Activated CD4-positive, alpha-beta T cell treated with anti-CD3 and anti-CD28 coated beads for 36 hours (primary cell): ENCODE results near the gene EGF. TPM values are rescaled to one million over a fixed set of nuclear protein-coding genes. Genes with fewer than 3 reads are reported as not detected.

ENCODE experiments used
- ATAC-seq: fragments of 200-7000 bp; cut with Tn5 transposase; one replicate; pipeline ENCODE4 v1.10.0; 2021; ENCODE audit warnings: mild to moderate bottlenecking, moderate library complexity
- CTCF ChIA-PET: fragments of 350-600 bp; sonication (Branson Sonifier 250); formaldehyde crosslinking; loops from one replicate; lab custom pipeline; 2021; ENCODE audit warnings: antibody characterized with exemption; lab: Charles Lee
- POLR2A ChIA-PET: fragments of 350-600 bp; sonication (Branson Sonifier 250); formaldehyde crosslinking; loops from one replicate; lab custom pipeline; 2021; ENCODE audit warnings: antibody characterized with exemption, inconsistent platforms; lab: Charles Lee
- DNase-seq: peaks from one replicate; pipeline ENCODE4 v3.0.0-alpha.2; 2020
- H3K27ac Mint-ChIP-seq: one replicate; pipeline ENCODE4 v1.8.0; 2021; ENCODE audit warnings: mixed read lengths
- H3K27me3 Mint-ChIP-seq: one replicate; pipeline ENCODE4 v1.8.0; 2021; ENCODE audit warnings: mixed read lengths
- H3K36me3 Mint-ChIP-seq: one replicate; pipeline ENCODE4 v1.8.0; 2021; ENCODE audit warnings: low read depth, mixed read lengths
- H3K4me1 Mint-ChIP-seq: one replicate; pipeline ENCODE4 v1.8.0; 2021; ENCODE audit warnings: mixed read lengths
- H3K4me3 Mint-ChIP-seq: one replicate; pipeline ENCODE4 v1.8.0; 2021; ENCODE audit warnings: mild to moderate bottlenecking, moderate library complexity, mixed read lengths
- H3K9me3 Mint-ChIP-seq: one replicate; pipeline ENCODE4 v1.8.0; 2021; ENCODE audit warnings: low read depth, mixed read lengths
- intact Hi-C, 2 experiments: fragments of 100-400 bp; cut with DNase I in 1 of 2; cut with micrococcal nuclease in 1 of 2; formaldehyde crosslinking; loops; one replicate each; pipeline versions ENCODE4 v1.14.2 to v1.15.1; 2022 to 2024; cut with DNase I, micrococcal nuclease
- total RNA-seq, 2 experiments: library from RNA; stranded (reverse); gene quantifications; one replicate each; pipeline ENCODE4 v1.2.3, GENCODE V29; 2021

Gene EGF
- total RNA-seq, 2 experiments from 2014 or later, result 0.34 TPM; not detected in 1

GRCh38 chr4:109996526-109996925 lies 83.8 kb downstream of the EGF start:
- no peaks in the 10 kb centered on the region for H3K36me3 Mint-ChIP-seq
- ChIA-PET POLR2A (no interaction called here), CTCF (interaction anchor here (0.8 to 15.1 kb wide), 4 partner anchors 9 to 522 kb away, joined by 3 to 398 read pairs (median 7); no protein-coding TSS in a partner anchor)
- H3K4me1 Mint-ChIP-seq, result peaks cover 10% of the 10 kb centered on the region
- intact Hi-C loops, result loop anchor here in 1 of 2 experiments (5.0 kb wide), 1 partner anchor 574 kb away; no protein-coding TSS in a partner anchor
- H3K4me3 Mint-ChIP-seq, result no peak overlapping the region
- H3K27ac Mint-ChIP-seq, result no peak overlapping the region
- peaks cover 12% of the 10 kb centered on the region for H3K27me3 Mint-ChIP-seq
- no peak for ATAC-seq
- no peaks in the 10 kb centered on the region for H3K9me3 Mint-ChIP-seq
- DNase-seq, result no peak

- no peak overlapping the region for H3K27ac Mint-ChIP-seq
- H3K36me3 Mint-ChIP-seq, result no peaks in the 10 kb centered on the region
- intact Hi-C loops, result loop anchor here (1.0 to 5.0 kb wide), 3 partner anchors 512 to 577 kb away; no protein-coding TSS in a partner anchor
- CTCF ChIA-PET, result interaction anchor here (0.7 to 15.1 kb wide), 11 partner anchors 9 to 669 kb away, joined by 3 to 398 read pairs (median 3); no protein-coding TSS in a partner anchor
- H3K9me3 Mint-ChIP-seq, result no peaks in the 10 kb centered on the region
- H3K4me1 Mint-ChIP-seq, result peaks cover 10% of the 10 kb centered on the region
- peaks cover 9% of the 10 kb centered on the region for H3K27me3 Mint-ChIP-seq
- no peak for DNase-seq
- no peak overlapping the region for H3K4me3 Mint-ChIP-seq
- peak; percentile 31 for ATAC-seq
- POLR2A ChIA-PET, result no interaction called here
Observed at GRCh38 chr4:109998867-109999584, 86.3 kb downstream of the EGF start.

- intact Hi-C loops, result loop anchor here (1.0 to 5.0 kb wide), 3 partner anchors 512 to 577 kb away; no protein-coding TSS in a partner anchor
- Mint-ChIP-seq H3K36me3 (no peaks in the 10 kb centered on the region), H3K4me1 (peaks cover 5% of the 10 kb centered on the region), H3K4me3 (no peak overlapping the region), H3K27ac (no peak overlapping the region), H3K9me3 (no peaks in the 10 kb centered on the region), H3K27me3 (peaks cover 9% of the 10 kb centered on the region)
- DNase-seq (no peak), ATAC-seq (no peak)
- CTCF ChIA-PET, result interaction anchor here (0.8 to 15.1 kb wide), 5 partner anchors 12 to 525 kb away, joined by 3 to 398 read pairs (median 3); no protein-coding TSS in a partner anchor
- POLR2A ChIA-PET, result no interaction called here
Observed at GRCh38 chr4:109999585-109999912, 86.9 kb downstream of the EGF start.

- ATAC-seq (no peak), DNase-seq (no peak)
- H3K36me3 Mint-ChIP-seq, result no peaks in the 10 kb centered on the region
- H3K4me3 Mint-ChIP-seq, result no peak overlapping the region
- intact Hi-C loops, result no loop called here
- no peak overlapping the region for H3K27ac Mint-ChIP-seq
- no peaks in the 10 kb centered on the region for H3K9me3 Mint-ChIP-seq
- POLR2A ChIA-PET, result no interaction called here
- peaks cover 2% of the 10 kb centered on the region for H3K27me3 Mint-ChIP-seq
- no peaks in the 10 kb centered on the region for H3K4me1 Mint-ChIP-seq
- CTCF ChIA-PET, result interaction anchor here (0.7 to 15.1 kb wide), 5 partner anchors 11 to 977 kb away, joined by 3 to 398 read pairs (median 3); no protein-coding TSS in a partner anchor
Observed at GRCh38 chr4:110002326-110002725, 89.6 kb downstream of the EGF start.

GRCh38 chr4:110003401-110004187 lies 90.9 kb downstream of the EGF start:
- CTCF ChIA-PET, result interaction anchor here (0.6 to 15.1 kb wide), 4 partner anchors 14 to 511 kb away, joined by 3 to 398 read pairs (median 4); no protein-coding TSS in a partner anchor

GRCh38 chr4:110004556-110004955 lies 91.9 kb downstream of the EGF start:
- intact Hi-C loops, result loop anchor here in 1 of 2 experiments (2.0 kb wide), 2 partner anchors 206 to 310 kb away; no protein-coding TSS in a partner anchor
- H3K4me1 Mint-ChIP-seq, result no peaks in the 10 kb centered on the region
- H3K36me3 Mint-ChIP-seq, result no peaks in the 10 kb centered on the region
- ChIA-PET POLR2A (interaction anchor here (0.7 kb wide), 1 partner anchor 137 kb away, joined by 4 read pairs; no protein-coding TSS in a partner anchor), CTCF (interaction anchor here (0.7 to 15.1 kb wide), 6 partner anchors 45 to 1097 kb away, joined by 3 to 398 read pairs (median 4); no protein-coding TSS in a partner anchor)
- no peak overlapping the region for H3K27ac Mint-ChIP-seq
- no peaks in the 10 kb centered on the region for H3K27me3 Mint-ChIP-seq
- no peaks in the 10 kb centered on the region for H3K9me3 Mint-ChIP-seq
- no peak for DNase-seq
- no peak overlapping the region for H3K4me3 Mint-ChIP-seq
- ATAC-seq, result no peak

More at GRCh38 chr4:110003401-110004187, 90.9 kb downstream of the EGF start:
- Mint-ChIP-seq H3K27ac (no peak overlapping the region), H3K4me1 (no peaks in the 10 kb centered on the region), H3K36me3 (no peaks in the 10 kb centered on the region), H3K4me3 (no peak overlapping the region), H3K27me3 (no peaks in the 10 kb centered on the region), H3K9me3 (no peaks in the 10 kb centered on the region)
- intact Hi-C loops, result loop anchor here in 1 of 2 experiments (2.0 kb wide), 2 partner anchors 207 to 311 kb away; no protein-coding TSS in a partner anchor
- ATAC-seq (peak; percentile 86), DNase-seq (peak; percentile 23)
- POLR2A ChIA-PET, result no interaction called here

GRCh38 chr4:110005461-110006056 lies 92.9 kb downstream of the EGF start:
- ChIA-PET POLR2A (no interaction called here), CTCF (interaction anchor here (0.6 to 15.1 kb wide), 16 partner anchors 8 to 1096 kb away, joined by 3 to 398 read pairs (median 3); no protein-coding TSS in a partner anchor)
- intact Hi-C loops, result loop anchor here (1.0 to 5.0 kb wide), 7 partner anchors 192 to 511 kb away; partner anchors contain the start of gene ELOVL6 (in 2 of the 2)

GRCh38 chr4:110007217-110007616 lies 94.5 kb downstream of the EGF start:
- H3K27ac Mint-ChIP-seq, result no peak overlapping the region
- CTCF ChIA-PET, result interaction anchor here (1.0 to 15.1 kb wide), 3 partner anchors 42 to 507 kb away, joined by 3 to 398 read pairs (median 9); no protein-coding TSS in a partner anchor
- no peaks in the 10 kb centered on the region for H3K9me3 Mint-ChIP-seq
- no peaks in the 10 kb centered on the region for H3K4me1 Mint-ChIP-seq
- POLR2A ChIA-PET, result no interaction called here
- no peaks in the 10 kb centered on the region for H3K36me3 Mint-ChIP-seq
- ATAC-seq (no peak), DNase-seq (no peak)
- intact Hi-C loops, result loop anchor here (5.0 kb wide), 1 partner anchor 190 kb away; the partner anchor contains the start of gene ELOVL6 (in 2 of the 2)
- no peak overlapping the region for H3K4me3 Mint-ChIP-seq
- no peaks in the 10 kb centered on the region for H3K27me3 Mint-ChIP-seq

More at GRCh38 chr4:110005461-110006056, 92.9 kb downstream of the EGF start:
- Mint-ChIP-seq H3K36me3 (no peaks in the 10 kb centered on the region), H3K27ac (no peak overlapping the region), H3K4me3 (no peak overlapping the region), H3K4me1 (no peaks in the 10 kb centered on the region), H3K27me3 (no peaks in the 10 kb centered on the region), H3K9me3 (no peaks in the 10 kb centered on the region)
- ATAC-seq (peak; percentile 60), DNase-seq (no peak)

GRCh38 chr4:110008540-110008939 lies 95.9 kb downstream of the EGF start:
- Mint-ChIP-seq H3K4me3 (no peak overlapping the region), H3K4me1 (no peaks in the 10 kb centered on the region), H3K27ac (no peak overlapping the region), H3K27me3 (peaks cover 2% of the 10 kb centered on the region), H3K9me3 (no peaks in the 10 kb centered on the region), H3K36me3 (no peaks in the 10 kb centered on the region)
- ChIA-PET CTCF (interaction anchor here (1.1 to 15.1 kb wide), 2 partner anchors 41 to 506 kb away, joined by 3 to 398 read pairs; no protein-coding TSS in a partner anchor), POLR2A (interaction anchor here (0.7 kb wide), 1 partner anchor 348 kb away, joined by 3 read pairs; no protein-coding TSS in a partner anchor)
- DNase-seq, result no peak
- no peak for ATAC-seq
- intact Hi-C loops, result loop anchor here (5.0 kb wide), 1 partner anchor 189 kb away; the partner anchor contains the start of gene ELOVL6 (in 2 of the 2)

- DNase-seq, result no peak
- intact Hi-C loops, result loop anchor here (5.0 kb wide), 1 partner anchor 188 kb away; the partner anchor contains the start of gene ELOVL6 (in 2 of the 2)
- Mint-ChIP-seq H3K27ac (no peak overlapping the region), H3K4me3 (no peak overlapping the region), H3K36me3 (no peaks in the 10 kb centered on the region), H3K9me3 (no peaks in the 10 kb centered on the region), H3K4me1 (no peaks in the 10 kb centered on the region), H3K27me3 (peaks cover 6% of the 10 kb centered on the region)
- no peak for ATAC-seq
- ChIA-PET CTCF (interaction anchor here (0.5 to 15.1 kb wide), 7 partner anchors 12 to 618 kb away, joined by 3 to 398 read pairs (median 3); no protein-coding TSS in a partner anchor), POLR2A (no interaction called here)
Observed at GRCh38 chr4:110009550-110009949, 96.9 kb downstream of the EGF start.
